HL-60 (cell line): ENCODE measurements around the gene DUOX2.

Experiments used
- GABPA ChIP-seq: IDR thresholded peaks from 2 replicates; pipeline ENCODE4 v1.6.1; 2012; ENCODE audit warnings: low read depth
- POLR2AphosphoS5 ChIP-seq: IDR thresholded peaks from 2 replicates; pipeline ENCODE4 v1.6.1; 2012; ENCODE audit warnings: low read depth
- REST ChIP-seq: IDR thresholded peaks from 2 replicates; pipeline ENCODE4 v1.6.1; 2012; ENCODE audit warnings: low read depth; ENCODE audit not compliant: insufficient replicate concordance
- SPI1 ChIP-seq: IDR thresholded peaks from 2 replicates; pipeline ENCODE4 v1.6.1; 2012; ENCODE audit warnings: low read depth, mild to moderate bottlenecking, borderline replicate concordance
- TF ChIP-seq, protein P1 (sequence below): IDR thresholded peaks from one replicate; pipeline ENCODE4 v1.5.1; 2011; ENCODE audit warnings: low read length, control low read depth, inconsistent platforms; ENCODE audit not compliant: insufficient read depth

DNA sequence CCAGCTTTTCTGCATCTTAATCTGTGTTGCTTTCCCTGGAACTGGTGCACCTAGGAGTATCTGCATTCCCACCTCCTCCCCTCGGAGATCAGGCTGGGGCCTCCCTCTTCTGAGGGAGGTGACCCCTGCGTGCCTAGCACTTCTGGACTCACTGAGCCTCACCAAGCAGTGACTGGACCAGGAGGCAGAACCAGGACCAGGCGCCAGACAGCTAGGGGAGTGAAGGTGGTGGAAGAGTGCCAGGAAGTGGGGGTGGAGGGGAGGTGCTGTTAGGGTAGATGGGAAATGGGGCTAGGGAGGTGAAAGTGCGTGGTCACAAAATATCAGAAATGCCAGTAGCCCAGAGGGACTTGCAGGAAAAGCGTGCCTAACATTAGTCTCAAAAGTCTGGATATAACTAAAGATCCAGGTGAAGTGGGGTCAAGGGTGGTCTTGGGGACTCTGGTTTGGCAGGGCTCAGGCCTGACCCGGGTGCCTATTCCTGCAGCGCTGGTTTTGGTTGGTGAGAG lies 1.4 kb upstream of the DUOX2 start:
- TF ChIP-seq, protein P1, sequence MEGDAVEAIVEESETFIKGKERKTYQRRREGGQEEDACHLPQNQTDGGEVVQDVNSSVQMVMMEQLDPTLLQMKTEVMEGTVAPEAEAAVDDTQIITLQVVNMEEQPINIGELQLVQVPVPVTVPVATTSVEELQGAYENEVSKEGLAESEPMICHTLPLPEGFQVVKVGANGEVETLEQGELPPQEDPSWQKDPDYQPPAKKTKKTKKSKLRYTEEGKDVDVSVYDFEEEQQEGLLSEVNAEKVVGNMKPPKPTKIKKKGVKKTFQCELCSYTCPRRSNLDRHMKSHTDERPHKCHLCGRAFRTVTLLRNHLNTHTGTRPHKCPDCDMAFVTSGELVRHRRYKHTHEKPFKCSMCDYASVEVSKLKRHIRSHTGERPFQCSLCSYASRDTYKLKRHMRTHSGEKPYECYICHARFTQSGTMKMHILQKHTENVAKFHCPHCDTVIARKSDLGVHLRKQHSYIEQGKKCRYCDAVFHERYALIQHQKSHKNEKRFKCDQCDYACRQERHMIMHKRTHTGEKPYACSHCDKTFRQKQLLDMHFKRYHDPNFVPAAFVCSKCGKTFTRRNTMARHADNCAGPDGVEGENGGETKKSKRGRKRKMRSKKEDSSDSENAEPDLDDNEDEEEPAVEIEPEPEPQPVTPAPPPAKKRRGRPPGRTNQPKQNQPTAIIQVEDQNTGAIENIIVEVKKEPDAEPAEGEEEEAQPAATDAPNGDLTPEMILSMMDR, result no peak
- TF ChIP-seq REST (no peak), POLR2AphosphoS5 (no peak), GABPA (no peak), SPI1 (no peak)
